GM19239 (cell line): ENCODE data around the gene LRP10.
"Not testable (repeated sequence)": the region's sequence is repeated elsewhere in the genome, so short reads cannot be mapped to it uniquely, and the experiment has no call there.

Experiments used
- DNase-seq: peaks from one replicate; pipeline ENCODE4 v3.0.0; 2011; ENCODE audit warnings: low spot score; ENCODE audit not compliant: insufficient read length
- FAIRE-seq: peaks from 2 replicates; lab custom pipeline; 2011; peaks lifted over from hg19 to GRCh38; lab: Jason Lieb, UNC

LRP10 gene

GRCh38 chr14:22842211-22843122 is 29.1 kb upstream of the LRP10 start:
- FAIRE-seq = no peak
- no peak for DNase-seq

DNA sequence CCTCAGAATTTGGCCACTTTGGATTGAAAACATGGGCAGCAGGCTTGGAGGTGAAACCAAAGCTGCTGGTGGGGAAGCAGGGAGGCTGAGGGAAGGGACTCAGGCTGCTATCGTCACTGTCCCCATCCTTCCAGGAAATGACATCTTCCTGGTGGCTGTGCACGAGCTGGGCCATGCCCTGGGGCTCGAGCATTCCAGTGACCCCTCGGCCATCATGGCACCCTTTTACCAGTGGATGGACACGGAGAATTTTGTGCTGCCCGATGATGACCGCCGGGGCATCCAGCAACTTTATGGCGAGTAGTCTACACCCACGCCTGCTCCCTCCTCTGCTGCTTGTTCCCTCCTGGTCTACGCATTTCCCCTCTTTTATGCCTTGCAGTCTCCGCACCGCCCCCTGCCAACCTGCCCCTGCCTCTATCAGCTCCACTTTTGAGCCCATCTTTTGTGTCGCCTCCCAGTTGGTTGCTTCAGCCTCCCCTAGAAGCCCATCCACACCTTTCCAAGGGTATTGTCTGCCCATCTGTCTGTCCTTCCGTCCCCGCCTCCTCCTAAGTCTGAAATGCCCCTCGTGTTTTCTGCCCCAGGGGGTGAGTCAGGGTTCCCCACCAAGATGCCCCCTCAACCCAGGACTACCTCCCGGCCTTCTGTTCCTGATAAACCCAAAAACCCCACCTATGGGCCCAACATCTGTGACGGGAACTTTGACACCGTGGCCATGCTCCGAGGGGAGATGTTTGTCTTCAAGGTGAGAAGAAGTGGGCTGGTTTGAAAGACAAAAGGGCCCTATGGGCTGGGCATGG is 28.2 kb upstream of the LRP10 start:
- DNase-seq (no peak), FAIRE-seq (no peak)

GRCh38 chr14:22844221-22845102 is 27.1 kb upstream of the LRP10 start:
- no peak for FAIRE-seq
- DNase-seq = no peak

- no peak for FAIRE-seq
These were observed 26.5 kb upstream of the LRP10 start for GRCh38 chr14:22845103-22845394.

GRCh38 chr14:22845821-22846625 is 25.5 kb upstream of the LRP10 start:
- FAIRE-seq (no peak), DNase-seq (no peak)

More at GRCh38 chr14:22845103-22845394, 26.5 kb upstream of the LRP10 start:
- DNase-seq = no peak

GRCh38 chr14:22846811-22847307 is 24.7 kb upstream of the LRP10 start:
- FAIRE-seq (no peak), DNase-seq (no peak)

DNA sequence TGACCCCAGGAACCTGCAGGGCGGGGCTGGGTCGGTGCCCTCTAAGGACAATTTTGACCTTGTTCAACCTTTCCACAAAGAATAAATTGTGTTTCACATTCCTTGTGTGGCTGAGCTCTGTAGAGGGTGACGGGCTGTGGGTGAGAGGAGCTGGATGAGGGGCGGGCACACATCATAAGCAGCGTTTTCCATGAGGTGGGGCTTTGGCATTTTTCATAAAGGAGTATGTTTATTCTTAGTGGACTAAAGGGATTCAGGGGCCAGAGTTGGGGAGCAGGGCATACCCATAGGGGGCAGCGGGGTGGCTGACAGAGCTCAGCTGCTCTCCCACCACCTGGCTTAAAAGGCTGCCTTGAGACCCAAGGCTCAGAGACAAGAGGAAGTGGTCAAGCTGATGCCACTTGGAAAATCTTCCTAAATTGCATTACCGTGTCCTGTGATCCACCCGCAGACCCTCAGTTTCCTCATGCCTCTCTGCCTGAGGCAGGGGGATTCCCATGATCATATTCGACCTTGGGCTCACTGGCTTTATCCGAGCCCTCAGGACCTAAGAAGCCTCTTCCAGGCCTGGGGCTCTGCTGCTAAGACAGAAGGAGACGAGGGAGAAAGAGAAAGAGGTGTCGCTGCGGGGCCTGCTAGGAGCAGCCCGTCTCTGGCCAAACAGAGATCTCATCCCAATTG is 23.7 kb upstream of the LRP10 start:
- DNase-seq (no peak), FAIRE-seq (no peak)

GRCh38 chr14:22848351-22849164 is 23.0 kb upstream of the LRP10 start:
- no peak for DNase-seq
- no peak for FAIRE-seq

DNA sequence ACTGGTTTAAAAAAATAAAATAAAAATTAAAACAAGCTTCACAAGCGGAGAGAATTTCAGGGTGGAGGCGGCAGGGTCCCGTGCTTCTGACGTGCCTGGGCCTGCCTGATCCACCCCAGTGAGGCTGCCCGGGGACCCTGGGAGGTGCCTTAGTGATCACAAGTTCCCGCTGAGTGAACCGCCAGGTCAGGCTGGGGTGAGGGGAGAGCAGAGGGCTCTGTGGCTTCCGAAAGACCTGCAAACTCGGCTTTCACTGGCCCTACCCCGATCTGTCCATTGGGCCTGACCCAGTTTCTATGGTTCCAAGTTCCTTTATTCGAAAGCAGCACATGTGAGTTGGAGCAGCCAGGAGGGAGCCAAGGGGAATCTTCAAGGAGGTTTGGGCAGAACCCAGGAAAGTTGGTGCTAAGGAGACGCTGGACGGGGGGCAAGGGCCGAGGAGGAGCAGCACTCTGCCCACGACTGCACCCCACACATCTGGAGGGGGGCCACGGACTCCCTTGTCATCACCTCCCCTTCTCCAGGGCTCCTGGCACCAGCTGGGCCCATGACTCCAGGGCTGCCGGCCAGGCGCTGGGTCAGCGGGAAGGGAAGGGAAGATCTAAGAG is 22.2 kb upstream of the LRP10 start:
- DNase-seq (no peak), FAIRE-seq (no peak)

DNA sequence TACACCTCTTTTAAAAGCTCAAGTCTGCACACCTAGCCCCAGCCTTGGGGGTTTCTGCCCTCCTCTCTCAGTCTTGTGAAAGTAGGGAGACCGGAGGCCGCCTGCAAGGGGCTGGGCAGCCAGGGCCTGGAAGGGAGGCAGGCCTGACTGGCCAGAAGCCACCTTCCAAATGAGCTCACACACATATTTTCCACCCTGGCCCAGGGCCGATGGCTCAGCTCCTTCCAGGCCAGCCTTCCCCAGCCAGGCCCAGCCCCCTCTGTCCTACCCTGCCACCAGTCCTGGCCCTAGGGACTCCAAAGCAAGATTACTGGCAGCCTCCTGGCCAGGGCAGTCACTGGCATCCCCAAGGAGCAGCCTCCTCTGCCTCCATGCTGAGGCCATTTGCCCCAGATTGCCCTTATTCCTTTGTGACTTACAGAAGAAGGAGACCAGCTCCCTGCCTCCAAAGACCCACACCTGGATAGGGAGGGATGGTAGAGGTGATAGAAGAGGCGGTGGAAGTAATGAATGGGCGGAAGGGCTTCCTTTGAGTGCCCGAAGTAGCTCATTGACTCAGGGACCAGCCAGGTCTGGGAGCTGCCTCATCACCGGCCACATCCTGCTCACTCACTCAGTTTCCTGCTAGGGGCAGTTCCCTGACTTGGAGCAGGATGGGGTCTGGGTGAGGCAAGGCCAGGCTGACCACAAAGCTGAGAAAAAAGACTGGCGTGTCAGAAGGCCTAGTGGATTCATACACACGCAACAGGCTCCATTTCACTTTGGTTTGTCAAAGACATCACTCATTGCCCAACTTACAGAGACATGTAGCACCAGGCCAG is 20.4 kb upstream of the LRP10 start:
- no peak for DNase-seq

DNA sequence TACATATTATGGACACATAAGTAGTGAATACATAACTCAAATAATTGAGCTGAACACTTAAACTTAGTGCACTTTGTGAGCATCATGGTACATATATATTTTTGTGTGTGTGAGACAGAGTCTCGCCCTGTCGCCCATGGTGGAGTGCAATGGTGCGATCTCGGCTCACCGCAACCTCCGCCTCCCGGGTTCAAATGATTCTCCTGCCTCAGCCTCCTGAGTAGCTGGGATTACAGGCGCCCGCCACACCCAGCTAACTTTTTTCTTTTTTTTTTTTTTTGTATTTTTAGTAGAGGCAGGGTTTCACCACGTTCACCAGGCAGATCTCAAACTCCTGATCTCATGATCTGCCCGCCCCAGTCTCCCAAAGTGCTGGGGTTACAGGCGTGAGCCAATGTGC is 19.4 kb upstream of the LRP10 start:
- FAIRE-seq, DNase-seq: not testable (repeated sequence)

More for the DNA sequence above, 20.4 kb upstream of the LRP10 start:
- FAIRE-seq = no peak

- FAIRE-seq (no peak), DNase-seq (no peak)
These were observed 19.0 kb upstream of the LRP10 start for GRCh38 chr14:22852599-22852939.

GRCh38 chr14:22852940-22853767 is 18.4 kb upstream of the LRP10 start:
- DNase-seq (peak; percentile 85), FAIRE-seq (peak; percentile 88)

- FAIRE-seq, DNase-seq: not testable (repeated sequence)
These were observed 17.2 kb upstream of the LRP10 start for GRCh38 chr14:22854296-22854695.

DNA sequence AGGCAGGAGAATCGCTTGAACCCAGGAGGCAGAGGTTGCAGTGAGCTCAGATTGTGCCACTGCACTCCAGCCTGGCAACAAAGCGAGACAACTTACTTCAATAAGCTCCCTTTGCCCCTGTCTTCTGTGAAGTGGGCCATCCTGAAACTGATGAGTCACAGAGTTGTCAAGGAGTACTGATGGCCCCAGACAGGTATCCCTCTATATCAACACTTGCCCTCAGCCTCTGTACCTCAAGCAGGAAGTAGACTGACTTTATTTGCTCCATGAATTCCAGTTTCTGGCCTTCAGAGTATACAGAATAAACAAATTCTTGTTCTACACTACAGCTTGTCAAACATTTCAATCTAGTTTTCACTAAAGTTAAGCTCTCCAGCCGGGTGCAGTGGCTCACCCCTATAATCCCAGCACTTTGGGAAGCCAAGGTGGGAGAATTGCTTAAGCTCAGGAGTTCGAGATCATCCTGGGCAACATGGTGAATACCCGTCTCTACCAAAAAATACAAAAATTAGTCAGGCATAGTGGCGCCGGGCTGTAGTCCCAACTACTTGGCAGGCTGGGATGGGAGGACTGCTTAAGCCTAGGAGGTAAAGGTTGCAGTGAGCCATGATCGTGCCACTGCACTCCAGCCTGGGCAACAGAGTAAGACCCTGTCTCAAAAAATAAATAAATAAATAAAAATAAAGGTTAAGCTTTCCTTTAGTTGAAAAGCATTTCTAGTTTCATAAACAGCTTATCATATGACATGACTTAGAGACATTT is 16.4 kb upstream of the LRP10 start:
- DNase-seq (no peak), FAIRE-seq (no peak)
